Glutamatergic neuron (in vitro differentiated cells): ENCODE data around the gene COQ9. TPM values are rescaled to one million over a fixed set of nuclear protein-coding genes. Genes with fewer than 3 reads are reported as not detected.
"Not testable (repeated sequence)": the region's sequence is repeated elsewhere in the genome, so short reads cannot be mapped to it uniquely, and the experiment has no call there.

Experiments
- DNase-seq: peaks from one replicate; pipeline ENCODE4 v3.0.0; 2022
- H3K27ac Mint-ChIP-seq: one replicate; pipeline ENCODE4 v1.8.0; 2020; ENCODE audit warnings: mild to moderate bottlenecking, mixed read lengths, inconsistent platforms; ENCODE audit not compliant: unreplicated experiment
- H3K27me3 Mint-ChIP-seq: one replicate; pipeline ENCODE4 v1.8.0; 2020; ENCODE audit warnings: mild to moderate bottlenecking, moderate library complexity, mixed read lengths, inconsistent platforms; ENCODE audit not compliant: unreplicated experiment
- H3K36me3 Mint-ChIP-seq: one replicate; pipeline ENCODE4 v1.8.0; 2020; ENCODE audit warnings: mild to moderate bottlenecking, mixed read lengths, inconsistent platforms; ENCODE audit not compliant: unreplicated experiment
- H3K4me1 Mint-ChIP-seq: one replicate; pipeline ENCODE4 v1.8.0; 2020; ENCODE audit warnings: mild to moderate bottlenecking, low read depth, mixed read lengths, inconsistent platforms; ENCODE audit not compliant: unreplicated experiment
- H3K4me3 Mint-ChIP-seq: one replicate; pipeline ENCODE4 v1.8.0; 2020; ENCODE audit warnings: mild to moderate bottlenecking, mixed read lengths, inconsistent platforms; ENCODE audit not compliant: unreplicated experiment
- H3K9me3 Mint-ChIP-seq: one replicate; pipeline ENCODE4 v1.8.0; 2020; ENCODE audit warnings: mild to moderate bottlenecking, moderate library complexity, mixed read lengths, inconsistent platforms; ENCODE audit not compliant: unreplicated experiment
- CTCF ChIP-seq: fragments of 200-600 bp; sonication (generic); IDR thresholded peaks from one replicate; pipeline ENCODE4 v1.5.0; 2021; ENCODE audit not compliant: partially characterized antibody, unreplicated experiment
- long read RNA-seq: library from polyadenylated mRNA; unstranded; transcript quantifications from one replicate; pipeline ENCODE4 v2.0.0, GENCODE V29; 2020; ENCODE audit not compliant: unreplicated experiment
- total RNA-seq: library from RNA; stranded (reverse); fragmentation: NEBNext Ultra II Directional; extraction: Animal tissue kit (Norgen Biotek cat#: 25700); gene quantifications from one replicate; pipeline ENCODE4 v1.2.1, GENCODE V29; 2021; ENCODE audit not compliant: unreplicated experiment

Gene COQ9, protein sequence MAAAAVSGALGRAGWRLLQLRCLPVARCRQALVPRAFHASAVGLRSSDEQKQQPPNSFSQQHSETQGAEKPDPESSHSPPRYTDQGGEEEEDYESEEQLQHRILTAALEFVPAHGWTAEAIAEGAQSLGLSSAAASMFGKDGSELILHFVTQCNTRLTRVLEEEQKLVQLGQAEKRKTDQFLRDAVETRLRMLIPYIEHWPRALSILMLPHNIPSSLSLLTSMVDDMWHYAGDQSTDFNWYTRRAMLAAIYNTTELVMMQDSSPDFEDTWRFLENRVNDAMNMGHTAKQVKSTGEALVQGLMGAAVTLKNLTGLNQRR
- 45.1 TPM for total RNA-seq
- long read RNA-seq, transcript COQ9-201 (9 exons, 1,677 nt), result major isoform, 27 of 37 reads
- long read RNA-seq, partial matches to known transcripts, result 0 of 37 reads
- long read RNA-seq, other reads (novel, unspliced or antisense), result 9 of 37 reads

GRCh38 chr16:57447186-57447962, at the start of gene COQ9, which contains the start of gene CIAPIN1:
COQ9 (plus strand) TSS chr16:57447479; CDS start chr16:57447506, 27 bp downstream.
CIAPIN1 (minus strand) TSS chr16:57447385; CDS start chr16:57440928, 6,457 bp downstream.
- DNase-seq, result peak; percentile 96
- no peaks in the 10 kb centered on the region for H3K36me3 Mint-ChIP-seq

GRCh38 chr16:57397493-57397892, 49.8 kb upstream of the COQ9 start:
- not testable (repeated sequence) for H3K4me3 Mint-ChIP-seq, H3K27ac Mint-ChIP-seq

More at GRCh38 chr16:57447186-57447962, at the start of gene COQ9, which contains the start of gene CIAPIN1:
- TF ChIP-seq CTCF, result no peak
- Mint-ChIP-seq H3K9me3 (peaks cover 10% of the 10 kb centered on the region), H3K27ac (peak within 1 kb of the TSS; percentile 97), H3K4me3 (peak within 1 kb of the TSS; percentile 96), H3K4me1 (peaks cover 9% of the 10 kb centered on the region), H3K27me3 (peaks cover 4% of the 10 kb centered on the region)

DNA sequence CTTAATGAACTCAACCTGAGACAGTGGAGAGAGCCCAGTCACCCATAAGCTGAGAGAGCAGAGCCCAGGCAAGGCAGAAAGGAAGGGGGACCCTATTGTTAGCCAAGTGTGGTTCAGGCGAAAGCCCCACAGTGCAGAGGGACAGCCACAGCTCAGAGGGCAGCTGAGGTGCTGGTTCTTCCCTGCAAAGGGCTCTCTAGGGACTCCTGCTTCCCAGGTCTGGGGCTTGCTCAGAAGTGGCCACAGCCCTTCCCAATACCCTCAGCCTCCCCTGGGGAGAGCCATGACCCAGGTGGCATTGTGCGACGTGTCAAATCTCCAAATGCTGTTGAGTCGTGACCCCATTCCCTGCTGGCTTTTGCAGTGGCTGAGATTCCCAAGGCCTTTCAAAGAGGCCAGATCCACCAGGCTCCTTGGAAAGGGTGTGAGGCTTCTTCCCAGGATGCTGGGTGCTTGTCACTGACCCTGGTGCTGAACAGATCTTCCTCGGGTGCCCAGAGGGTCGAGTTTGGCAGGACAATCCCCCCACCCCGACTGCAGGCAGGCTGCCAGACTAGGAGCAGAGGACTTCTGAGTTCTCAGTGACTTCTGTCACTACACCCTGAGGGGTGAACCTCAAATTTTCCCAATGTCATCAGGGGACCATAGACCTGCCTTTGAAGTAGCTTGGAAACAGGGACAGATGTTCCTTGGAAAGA, 45.2 kb upstream of the COQ9 start:
- Mint-ChIP-seq H3K4me3 (no peak overlapping the region), H3K27ac (no peak overlapping the region), H3K4me1 (peaks cover 2% of the 10 kb centered on the region), H3K27me3 (peaks cover 9% of the 10 kb centered on the region), H3K9me3 (no peaks in the 10 kb centered on the region), H3K36me3 (no peaks in the 10 kb centered on the region)
- no peak for TF ChIP-seq CTCF
- DNase-seq, result no peak

More at GRCh38 chr16:57397493-57397892, 49.8 kb upstream of the COQ9 start:
- not testable (repeated sequence) for DNase-seq, H3K36me3 Mint-ChIP-seq, H3K4me1 Mint-ChIP-seq, H3K9me3 Mint-ChIP-seq, H3K27me3 Mint-ChIP-seq

- Mint-ChIP-seq H3K9me3 (peaks cover under 1% of the 10 kb centered on the region), H3K4me3 (no peak within 1 kb of the TSS), H3K27ac (no peak within 1 kb of the TSS), H3K4me1 (peaks cover 2% of the 10 kb centered on the region), H3K27me3 (peaks cover 13% of the 10 kb centered on the region), H3K36me3 (peaks cover 4% of the 10 kb centered on the region)
- DNase-seq, result no peak
- TF ChIP-seq CTCF, result no peak
Measured at GRCh38 chr16:57403965-57404817, 43.1 kb upstream of the COQ9 start, which contains the start of gene CCL17. CCL17 (plus strand) TSS chr16:57404767; CDS start chr16:57413933, 9,166 bp downstream.
